Kidney tubule cell (primary cell): Measurements from ENCODE around the gene TCEAL8.

Experiments
- DNase-seq: peaks from one replicate; pipeline ENCODE4 v3.0.0-alpha.2; 2018; ENCODE audit warnings: low spot score

Gene TCEAL8

DNA sequence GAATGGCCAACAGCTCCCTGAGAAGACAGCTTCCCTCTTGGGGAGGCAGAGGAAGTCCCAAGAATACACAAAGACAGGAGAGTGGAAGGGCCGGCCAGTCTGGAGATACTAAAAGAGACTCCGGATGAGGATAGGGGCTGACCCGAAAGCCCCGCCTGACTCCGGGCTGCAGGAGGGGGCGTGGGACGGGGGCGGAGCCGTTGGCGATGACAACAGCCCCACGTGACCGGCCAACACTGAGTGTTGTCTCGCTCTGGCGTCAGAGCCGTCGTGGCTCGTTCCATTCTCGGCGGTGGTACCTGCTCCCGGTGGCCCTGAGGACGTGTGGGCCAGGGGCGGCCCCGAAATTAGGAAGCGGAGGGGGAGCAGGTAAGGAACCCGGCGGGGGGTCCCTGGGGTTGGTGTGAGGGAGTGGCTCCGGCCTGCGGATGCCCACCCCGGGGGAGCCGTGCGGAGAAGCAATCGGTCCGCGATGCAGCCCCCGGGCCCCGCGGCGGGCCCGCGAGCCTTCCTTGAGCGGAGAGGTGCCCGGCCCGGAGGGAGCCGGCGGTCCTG is 40.0 kb downstream of the TCEAL8 start, which contains the start of gene BEX4:
TSS of gene BEX4 (plus strand) at position 239 of the 555 bp plus-strand sequence. CDS start 1,046 bp downstream, outside the sequence.
- peak; percentile 79 for DNase-seq

DNA sequence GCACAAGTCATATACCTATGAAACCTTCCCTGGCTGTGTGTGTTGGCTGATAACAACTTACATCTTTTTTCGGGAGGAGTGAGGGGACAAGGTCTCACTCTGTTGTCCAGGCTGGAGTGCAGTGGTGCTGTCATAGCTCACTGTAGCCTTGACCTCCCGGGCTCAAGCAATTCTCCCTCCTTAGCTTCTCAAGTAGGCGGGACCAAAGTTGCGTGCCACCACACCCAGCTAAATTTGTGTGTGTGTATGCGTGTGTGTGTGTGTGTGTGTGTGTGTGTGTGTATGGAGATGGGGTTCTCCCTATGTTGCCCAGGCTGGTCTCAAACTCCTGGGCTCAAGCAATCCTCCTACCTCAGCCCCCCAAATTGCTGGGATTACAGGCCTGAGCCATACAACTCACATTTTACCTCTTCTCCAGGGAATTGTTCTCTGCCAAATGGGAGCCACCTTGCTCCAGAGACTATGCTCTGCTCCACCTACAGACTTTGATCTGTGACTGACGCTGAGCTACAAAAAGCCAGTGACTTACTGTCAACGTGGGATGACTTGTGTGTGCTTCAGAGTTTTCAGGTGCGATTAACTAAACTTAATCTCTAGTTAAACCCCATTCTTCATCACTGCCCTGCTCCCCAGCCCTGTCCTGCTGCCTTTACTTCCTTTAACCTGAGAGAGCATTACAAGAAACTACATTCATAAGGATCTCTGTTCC is 42.1 kb downstream of the TCEAL8 start:
- no peak for DNase-seq

DNA sequence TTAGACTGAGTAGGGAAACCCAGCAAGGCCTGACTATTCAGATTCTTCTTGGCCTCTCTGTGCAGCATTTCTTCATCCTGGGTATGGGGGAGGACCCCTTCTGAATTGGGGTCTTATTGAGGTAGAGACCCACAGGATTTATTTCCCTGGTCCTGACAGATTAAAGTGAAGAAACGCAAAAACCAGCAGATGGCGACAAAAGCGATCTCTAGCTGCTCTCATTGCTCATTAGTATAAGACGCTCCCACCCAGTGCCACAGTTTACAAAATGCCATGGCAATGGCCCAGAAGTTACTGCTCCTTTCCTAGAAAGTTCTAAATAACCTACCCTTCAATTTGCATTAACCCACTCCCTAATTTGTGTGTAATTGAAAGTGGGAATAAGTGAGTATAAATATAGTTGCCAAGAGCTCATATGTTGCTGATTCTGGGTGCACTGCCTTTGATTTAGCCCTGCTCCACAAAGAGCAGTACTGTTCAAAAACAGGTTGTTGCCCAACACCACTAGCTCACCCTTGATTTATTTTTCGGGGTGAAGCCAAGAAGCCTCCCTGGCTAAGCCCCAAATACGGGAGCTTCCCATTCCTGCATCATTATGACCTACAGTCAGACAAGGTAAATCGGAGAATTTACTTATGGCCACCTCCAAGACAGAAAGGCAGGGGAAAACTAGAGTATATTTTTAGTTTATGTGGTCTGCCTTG is 43.8 kb downstream of the TCEAL8 start:
- peak; percentile 33 for DNase-seq

DNA sequence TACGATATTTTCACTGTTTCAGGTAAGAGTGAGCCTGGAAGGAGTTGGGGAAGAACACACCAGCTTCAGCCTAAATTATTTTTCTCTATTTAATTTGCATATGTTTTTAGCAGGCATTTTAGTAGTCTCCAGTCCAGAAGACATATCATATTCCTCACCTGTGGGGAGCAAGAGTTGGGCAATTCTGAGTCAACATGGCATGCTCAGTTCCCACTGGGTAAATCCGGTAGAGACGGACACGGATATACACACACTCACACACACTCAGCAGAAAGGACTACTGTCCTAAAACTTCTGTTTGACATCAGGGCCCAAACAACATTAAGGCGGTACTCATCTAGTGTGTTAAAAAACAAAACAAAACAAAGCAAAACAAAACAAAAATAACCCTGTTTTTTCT is 44.9 kb downstream of the TCEAL8 start:
- no peak for DNase-seq
